DMS153 treated with DMSO at 0.1 percent for 48 hours (cell line): ENCODE data around the gene RAB6B.
A peak's percentile ranks its signal among the peaks of the same experiment; 100 is the strongest.
"Not testable (repeated sequence)": the region's sequence is repeated elsewhere in the genome, so short reads cannot be mapped to it uniquely, and the experiment has no call there.

ENCODE experiments used
- DNase-seq: peaks from one replicate; lab custom pipeline; 2025; ENCODE audit not compliant: unreplicated experiment; lab: John Stamatoyannopoulos, UW

RAB6B gene

GRCh38 chr3:133820889-133821675 is 74.6 kb downstream of the RAB6B start:
- no peak for DNase-seq

- DNase-seq: no peak
Observed at GRCh38 chr3:133820129-133820528, 75.6 kb downstream of the RAB6B start.

- DNase-seq: no peak
Observed at GRCh38 chr3:133815386-133815785, 80.3 kb downstream of the RAB6B start.

- no peak for DNase-seq
Observed at GRCh38 chr3:133812872-133813271, 82.8 kb downstream of the RAB6B start.

- DNase-seq: peak; percentile 83
Observed at GRCh38 chr3:133805702-133806475, 89.8 kb downstream of the RAB6B start, which contains the start of gene SRPRB. TSS of gene SRPRB (plus strand) at chr3:133805815. CDS start at chr3:133805849, 34 bp downstream.

- DNase-seq: no peak
Observed at GRCh38 chr3:133805384-133805701, 90.3 kb downstream of the RAB6B start.

- no peak for DNase-seq
Observed at GRCh38 chr3:133804896-133805295, 90.8 kb downstream of the RAB6B start.

- no peak for DNase-seq
Observed at GRCh38 chr3:133803469-133803868, 92.2 kb downstream of the RAB6B start.

- DNase-seq: no peak
Observed at GRCh38 chr3:133799794-133800585, 95.7 kb downstream of the RAB6B start.

- DNase-seq: no peak
Observed at GRCh38 chr3:133797396-133798105, 98.1 kb downstream of the RAB6B start.

GRCh38 chr3:133792171-133792763 is 103.4 kb downstream of the RAB6B start:
- no peak for DNase-seq

GRCh38 chr3:133788024-133788423 is 107.7 kb downstream of the RAB6B start:
- no peak for DNase-seq

- DNase-seq: no peak
Observed at GRCh38 chr3:133783762-133784161, 111.9 kb downstream of the RAB6B start.

- DNase-seq: no peak
Observed at GRCh38 chr3:133782454-133782853, 113.2 kb downstream of the RAB6B start.

GRCh38 chr3:133781570-133781969 is 114.1 kb downstream of the RAB6B start:
- DNase-seq: no peak

GRCh38 chr3:133780756-133781155 is 114.9 kb downstream of the RAB6B start:
- DNase-seq: not testable (repeated sequence)

- no peak for DNase-seq
Observed at GRCh38 chr3:133779626-133780203, 116.0 kb downstream of the RAB6B start.

GRCh38 chr3:133777807-133778568 is 117.7 kb downstream of the RAB6B start:
- no peak for DNase-seq

- DNase-seq: no peak
Observed at GRCh38 chr3:133776794-133777438, 118.8 kb downstream of the RAB6B start.
